ENCODE data around the gene SMYD3. TPM values are rescaled to one million over a fixed set of nuclear protein-coding genes. Genes with fewer than 3 reads are reported as not detected.

SMYD3 gene
- total and polyA plus RNA-seq, 2 of the 13 experiments (the other 11 are each of a cell fraction or from before 2014, with no cell fraction given) = 27.7 to 35.8 TPM

DNA sequence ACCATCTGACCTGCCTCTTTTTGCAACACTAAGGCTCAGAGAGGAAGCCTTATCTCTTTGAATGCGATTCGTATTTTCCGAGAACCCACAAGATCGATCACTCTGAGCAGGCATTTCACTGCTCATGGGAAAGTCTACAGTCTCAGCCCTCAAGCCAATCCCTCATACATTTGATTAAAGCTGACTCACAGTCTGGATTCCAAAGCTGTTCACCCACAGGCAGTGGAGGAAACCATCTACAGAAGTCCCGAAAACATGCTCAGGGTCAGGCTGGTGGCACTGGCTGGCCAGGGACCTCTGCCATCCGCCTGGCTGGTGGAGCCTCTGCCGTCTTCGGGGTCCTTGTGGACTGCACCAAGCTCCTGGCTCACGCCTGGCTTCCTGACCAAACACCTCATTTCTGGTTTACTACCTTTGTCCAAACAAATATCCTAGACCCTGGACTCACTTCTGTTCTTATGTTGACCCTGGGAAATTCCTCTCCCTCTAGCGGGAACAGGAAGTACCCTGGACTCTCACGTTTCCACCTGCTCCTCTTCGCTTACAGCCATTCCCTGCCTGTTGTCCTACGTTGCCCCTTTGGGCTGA is 650.0 kb downstream of the SMYD3 start (continued):
- no peak for TF ChIP-seq NKX3-1 (CRISPR knock-in tag; IDR thresholded peaks at IDR 0.05)
- no peak for TF ChIP-seq HHEX (CRISPR knock-in tag; IDR thresholded peaks at IDR 0.05)
- 0 out of 2 replicates have a peak, but pooled peaks have one; percentile 11 for TF ChIP-seq NCOA2 (CRISPR knock-in tag; IDR thresholded peaks at IDR 0.05)
- no peak for TF ChIP-seq ZBTB26 (CRISPR knock-in tag; IDR thresholded peaks at IDR 0.05; ENCODE audit: borderline replicate concordance)
- TF ChIP-seq MTF1 (CRISPR knock-in tag; IDR thresholded peaks at IDR 0.05) = no peak
- TF ChIP-seq ZNF788 (CRISPR knock-in tag; IDR thresholded peaks at IDR 0.05; ENCODE audit: borderline replicate concordance) = 0 out of 2 replicates have a peak, but pooled peaks have one; percentile 22
- TF ChIP-seq ZFAT (CRISPR knock-in tag; conservative IDR thresholded peaks at IDR 0.05) = no peak
- TF ChIP-seq FOXA3 (CRISPR knock-in tag; IDR thresholded peaks at IDR 0.05) = peak; percentile 62
- TF ChIP-seq SMAD3 (CRISPR knock-in tag; IDR thresholded peaks at IDR 0.05) = no peak
- no peak for TF ChIP-seq KLF11 (CRISPR knock-in tag; IDR thresholded peaks at IDR 0.05)
- TF ChIP-seq ZNF652 (CRISPR knock-in tag; IDR thresholded peaks at IDR 0.05; ENCODE audit: borderline replicate concordance, low read depth) = no peak
- TF ChIP-seq ZNF292 (CRISPR knock-in tag; IDR thresholded peaks at IDR 0.05; ENCODE audit: borderline replicate concordance, low read depth) = no peak
- TF ChIP-seq, protein P1, sequence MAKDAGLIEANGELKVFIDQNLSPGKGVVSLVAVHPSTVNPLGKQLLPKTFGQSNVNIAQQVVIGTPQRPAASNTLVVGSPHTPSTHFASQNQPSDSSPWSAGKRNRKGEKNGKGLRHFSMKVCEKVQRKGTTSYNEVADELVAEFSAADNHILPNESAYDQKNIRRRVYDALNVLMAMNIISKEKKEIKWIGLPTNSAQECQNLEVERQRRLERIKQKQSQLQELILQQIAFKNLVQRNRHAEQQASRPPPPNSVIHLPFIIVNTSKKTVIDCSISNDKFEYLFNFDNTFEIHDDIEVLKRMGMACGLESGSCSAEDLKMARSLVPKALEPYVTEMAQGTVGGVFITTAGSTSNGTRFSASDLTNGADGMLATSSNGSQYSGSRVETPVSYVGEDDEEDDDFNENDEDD (CRISPR knock-in tag; IDR thresholded peaks at IDR 0.05; ENCODE audit: borderline replicate concordance) = no peak
- TF ChIP-seq MLX (CRISPR knock-in tag; IDR thresholded peaks at IDR 0.05) = no peak
- TF ChIP-seq ASH2L (IDR thresholded peaks at IDR 0.05; ENCODE audit: insufficient read length, low read depth, low read length) = no peak
- peak; percentile 77 for TF ChIP-seq TEAD3 (CRISPR knock-in tag; optimal IDR thresholded peaks at IDR 0.05; ENCODE audit: borderline replicate concordance)
- no peak for TF ChIP-seq MIER2 (CRISPR knock-in tag; IDR thresholded peaks at IDR 0.05)
- TF ChIP-seq ZSCAN22 (CRISPR knock-in tag; IDR thresholded peaks at IDR 0.05) = peak; percentile 60; the same call in 1 of the 2 replicates
- peak; percentile 68; the same call in 1 of the 2 replicates for TF ChIP-seq AHDC1 (CRISPR knock-in tag; IDR thresholded peaks at IDR 0.05; ENCODE audit: borderline replicate concordance)
- TF ChIP-seq ELF1 (CRISPR knock-in tag; IDR thresholded peaks at IDR 0.05) = peak; percentile 72
- 0 out of 2 replicates have a peak, but pooled peaks have one; percentile 25 for TF ChIP-seq MEF2D (CRISPR knock-in tag; IDR thresholded peaks at IDR 0.05)
- no peak for TF ChIP-seq ZBTB14 (CRISPR knock-in tag; IDR thresholded peaks at IDR 0.05)
